HG02884 (cell line): ENCODE measurements around the gene VPS35.
"Not testable (repeated sequence)": the region's sequence is repeated elsewhere in the genome, so short reads cannot be mapped to it uniquely, and the experiment has no call there.

Source experiments
- ATAC-seq: cut with Tn5 transposase; IDR thresholded peaks from one replicate; pipeline ENCODE4 v1.9.1; 2021; ENCODE audit warnings: mild to moderate bottlenecking, moderate library complexity; ENCODE audit not compliant: unreplicated experiment

The VPS35 gene

GRCh38 chr16:46673320-46674013 is 15.5 kb downstream of the VPS35 start:
- ATAC-seq, result peak; percentile 79

GRCh38 chr16:46662123-46662522 is 26.9 kb downstream of the VPS35 start:
- ATAC-seq, result no peak

GRCh38 chr16:46658925-46659324 is 30.1 kb downstream of the VPS35 start:
- peak; percentile 88 for ATAC-seq

- no peak for ATAC-seq
Measured at GRCh38 chr16:46651305-46651704, 37.7 kb downstream of the VPS35 start.

GRCh38 chr16:46650254-46650623 is 38.7 kb downstream of the VPS35 start:
- ATAC-seq, result no peak

GRCh38 chr16:46649588-46650253 is 39.3 kb downstream of the VPS35 start:
- ATAC-seq, result no peak

GRCh38 chr16:46648656-46649055 is 40.3 kb downstream of the VPS35 start:
- no peak for ATAC-seq

GRCh38 chr16:46638947-46639925 is 49.7 kb downstream of the VPS35 start:
- ATAC-seq, result no peak

GRCh38 chr16:46632778-46633733 is 55.9 kb downstream of the VPS35 start:
- ATAC-seq, result no peak

- ATAC-seq, result no peak
Measured at GRCh38 chr16:46629331-46630219, 59.4 kb downstream of the VPS35 start.

GRCh38 chr16:46627746-46628145 is 61.2 kb downstream of the VPS35 start:
- ATAC-seq, result no peak

- not testable (repeated sequence) for ATAC-seq
Measured at GRCh38 chr16:46626681-46627080, 62.3 kb downstream of the VPS35 start.

- not testable (repeated sequence) for ATAC-seq
Measured at GRCh38 chr16:46624862-46625261, 64.1 kb downstream of the VPS35 start.

- not testable (repeated sequence) for ATAC-seq
Measured at GRCh38 chr16:46623707-46624106, 65.3 kb downstream of the VPS35 start.

GRCh38 chr16:46623246-46623645 is 65.7 kb downstream of the VPS35 start:
- not testable (repeated sequence) for ATAC-seq

- ATAC-seq, result no peak
Measured at GRCh38 chr16:46621934-46622676, 66.9 kb downstream of the VPS35 start.

GRCh38 chr16:46621006-46621933 is 67.7 kb downstream of the VPS35 start, which contains the start of gene SHCBP1:
SHCBP1 (minus strand) TSS chr16:46621379; CDS start chr16:46621359, 20 bp downstream.
- ATAC-seq, result peak; percentile 88
